ENCODE measurements around the gene CTXND2. TPM values are rescaled to one million over a fixed set of nuclear protein-coding genes. Genes with fewer than 3 reads are reported as not detected.
"Not testable (repeated sequence)": the region's sequence is repeated elsewhere in the genome, so short reads cannot be mapped to it uniquely, and the experiment has no call there.

Gene CTXND2
- total RNA-seq, 6 experiments from 2014 or later, result not detected

GRCh38 chr1:150873521-150873920 is 13.4 kb upstream of the CTXND2 start:
- Mint-ChIP-seq H3K9me3 (no peaks in the 10 kb centered on the region), H3K27me3 (ENCODE audit: insufficient read depth) (no peaks in the 10 kb centered on the region), H3K36me3 (ENCODE audit: low read depth) (peaks cover 9% of the 10 kb centered on the region; the same call in 1 of the 2 replicates), H3K4me3 (no peak overlapping the region), H3K4me1 (ENCODE audit: low read depth) (peaks cover 32% of the 10 kb centered on the region), H3K27ac (no peak overlapping the region)
- DNase-seq, result no peak
- no peak for TF ChIP-seq CTCF (IDR thresholded peaks at IDR 0.05)

GRCh38 chr1:150874455-150875196 is 12.3 kb upstream of the CTXND2 start:
- Mint-ChIP-seq H3K27ac (peak overlapping the region; percentile 93), H3K36me3 (ENCODE audit: low read depth) (peaks cover 8% of the 10 kb centered on the region; the same call in 1 of the 2 replicates), H3K9me3 (no peaks in the 10 kb centered on the region), H3K27me3 (ENCODE audit: insufficient read depth) (no peaks in the 10 kb centered on the region), H3K4me1 (ENCODE audit: low read depth) (peaks cover 32% of the 10 kb centered on the region), H3K4me3 (peak overlapping the region; percentile 98)
- TF ChIP-seq CTCF (IDR thresholded peaks at IDR 0.05), result no peak
- no peak for DNase-seq

GRCh38 chr1:150875197-150876118 is 11.5 kb upstream of the CTXND2 start:
- Mint-ChIP-seq H3K36me3 (ENCODE audit: low read depth) (peaks cover 5% of the 10 kb centered on the region; the same call in 1 of the 2 replicates), H3K27me3 (ENCODE audit: insufficient read depth) (no peaks in the 10 kb centered on the region), H3K4me3 (peak overlapping the region; percentile 98), H3K9me3 (no peaks in the 10 kb centered on the region), H3K27ac (peak overlapping the region; percentile 93), H3K4me1 (ENCODE audit: low read depth) (peaks cover 36% of the 10 kb centered on the region)
- no peak for TF ChIP-seq CTCF (IDR thresholded peaks at IDR 0.05)
- no peak for DNase-seq

- Mint-ChIP-seq H3K27ac (peak overlapping the region; percentile 93), H3K9me3 (no peaks in the 10 kb centered on the region), H3K4me3 (peak overlapping the region; percentile 98), H3K36me3 (ENCODE audit: low read depth) (peaks cover 5% of the 10 kb centered on the region; the same call in 1 of the 2 replicates), H3K27me3 (ENCODE audit: insufficient read depth) (no peaks in the 10 kb centered on the region), H3K4me1 (ENCODE audit: low read depth) (peaks cover 42% of the 10 kb centered on the region)
- DNase-seq, result peak; percentile 22
- TF ChIP-seq CTCF (IDR thresholded peaks at IDR 0.05), result no peak
Measured at GRCh38 chr1:150876119-150876454, 10.8 kb upstream of the CTXND2 start.

- not testable (repeated sequence) for H3K36me3 Mint-ChIP-seq (ENCODE audit: low read depth); H3K4me3 Mint-ChIP-seq; H3K9me3 Mint-ChIP-seq; DNase-seq; H3K27me3 Mint-ChIP-seq (ENCODE audit: insufficient read depth); H3K27ac Mint-ChIP-seq
- H3K4me1 Mint-ChIP-seq (ENCODE audit: low read depth), result peaks cover 51% of the 10 kb centered on the region
Measured at GRCh38 chr1:150878931-150879330, 8.0 kb upstream of the CTXND2 start.

All from HFFc6 (cell line).